Activated gamma-delta T cell treated with anti-CD3 and anti-CD28 coated beads, Interleukin-2, amount 50 U/mL, for 16 hours (primary cell): Measurements from ENCODE around the gene TET2.

Source experiments
- DNase-seq: peaks from one replicate; pipeline ENCODE4 v3.0.0-alpha.2; 2020; ENCODE audit warnings: low read depth

Gene TET2

DNA sequence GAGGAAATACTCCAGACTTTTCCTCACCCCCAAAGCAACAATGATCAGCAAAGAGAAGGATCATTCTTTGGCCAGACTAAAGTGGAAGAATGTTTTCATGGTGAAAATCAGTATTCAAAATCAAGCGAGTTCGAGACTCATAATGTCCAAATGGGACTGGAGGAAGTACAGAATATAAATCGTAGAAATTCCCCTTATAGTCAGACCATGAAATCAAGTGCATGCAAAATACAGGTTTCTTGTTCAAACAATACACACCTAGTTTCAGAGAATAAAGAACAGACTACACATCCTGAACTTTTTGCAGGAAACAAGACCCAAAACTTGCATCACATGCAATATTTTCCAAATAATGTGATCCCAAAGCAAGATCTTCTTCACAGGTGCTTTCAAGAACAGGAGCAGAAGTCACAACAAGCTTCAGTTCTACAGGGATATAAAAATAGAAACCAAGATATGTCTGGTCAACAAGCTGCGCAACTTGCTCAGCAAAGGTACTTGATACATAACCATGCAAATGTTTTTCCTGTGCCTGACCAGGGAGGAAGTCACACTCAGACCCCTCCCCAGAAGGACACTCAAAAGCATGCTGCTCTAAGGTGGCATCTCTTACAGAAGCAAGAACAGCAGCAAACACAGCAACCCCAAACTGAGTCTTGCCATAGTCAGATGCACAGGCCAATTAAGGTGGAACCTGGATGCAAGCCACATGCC lies 89.7 kb downstream of the TET2 start:
- DNase-seq = no peak

DNA sequence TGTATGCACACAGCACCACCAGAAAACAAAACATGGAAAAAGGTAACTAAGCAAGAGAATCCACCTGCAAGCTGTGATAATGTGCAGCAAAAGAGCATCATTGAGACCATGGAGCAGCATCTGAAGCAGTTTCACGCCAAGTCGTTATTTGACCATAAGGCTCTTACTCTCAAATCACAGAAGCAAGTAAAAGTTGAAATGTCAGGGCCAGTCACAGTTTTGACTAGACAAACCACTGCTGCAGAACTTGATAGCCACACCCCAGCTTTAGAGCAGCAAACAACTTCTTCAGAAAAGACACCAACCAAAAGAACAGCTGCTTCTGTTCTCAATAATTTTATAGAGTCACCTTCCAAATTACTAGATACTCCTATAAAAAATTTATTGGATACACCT lies 90.2 kb downstream of the TET2 start:
- DNase-seq = no peak

DNA sequence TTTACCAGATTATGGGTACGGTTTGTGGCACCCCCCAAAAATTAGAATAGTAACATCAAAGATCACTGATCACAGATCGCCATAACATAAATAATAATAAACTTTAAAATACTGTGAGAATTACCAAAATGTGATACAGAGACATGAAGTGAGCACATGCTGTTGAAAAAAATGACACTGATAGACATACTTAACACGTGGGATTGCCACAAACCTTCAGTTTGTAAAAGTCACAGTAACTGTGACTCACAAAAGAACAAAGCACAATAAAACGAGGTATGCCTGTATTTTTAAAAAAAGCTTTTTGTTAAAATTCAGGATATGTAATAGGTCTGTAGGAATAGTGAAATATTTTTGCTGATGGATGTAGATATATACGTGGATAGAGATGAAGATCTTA lies 93.4 kb downstream of the TET2 start:
- DNase-seq = no peak

DNA sequence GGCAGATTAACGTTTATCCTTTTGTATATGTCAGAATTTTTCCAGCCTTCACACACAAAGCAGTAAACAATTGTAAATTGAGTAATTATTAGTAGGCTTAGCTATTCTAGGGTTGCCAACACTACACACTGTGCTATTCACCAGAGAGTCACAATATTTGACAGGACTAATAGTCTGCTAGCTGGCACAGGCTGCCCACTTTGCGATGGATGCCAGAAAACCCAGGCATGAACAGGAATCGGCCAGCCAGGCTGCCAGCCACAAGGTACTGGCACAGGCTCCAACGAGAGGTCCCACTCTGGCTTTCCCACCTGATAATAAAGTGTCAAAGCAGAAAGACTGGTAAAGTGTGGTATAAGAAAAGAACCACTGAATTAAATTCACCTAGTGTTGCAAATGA lies 94.8 kb downstream of the TET2 start:
- no peak for DNase-seq

DNA sequence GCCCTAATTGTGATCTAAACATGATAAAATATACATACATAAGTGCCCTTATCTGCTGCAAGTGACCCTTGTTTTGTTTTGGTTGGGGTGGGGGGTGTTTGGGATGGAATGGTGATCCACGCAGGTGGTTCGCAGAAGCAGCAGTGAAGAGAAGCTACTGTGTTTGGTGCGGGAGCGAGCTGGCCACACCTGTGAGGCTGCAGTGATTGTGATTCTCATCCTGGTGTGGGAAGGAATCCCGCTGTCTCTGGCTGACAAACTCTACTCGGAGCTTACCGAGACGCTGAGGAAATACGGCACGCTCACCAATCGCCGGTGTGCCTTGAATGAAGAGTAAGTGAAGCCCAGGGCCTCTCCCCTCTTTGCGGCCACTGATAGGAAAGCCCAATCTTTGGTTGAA lies 96.8 kb downstream of the TET2 start:
- no peak for DNase-seq

DNA sequence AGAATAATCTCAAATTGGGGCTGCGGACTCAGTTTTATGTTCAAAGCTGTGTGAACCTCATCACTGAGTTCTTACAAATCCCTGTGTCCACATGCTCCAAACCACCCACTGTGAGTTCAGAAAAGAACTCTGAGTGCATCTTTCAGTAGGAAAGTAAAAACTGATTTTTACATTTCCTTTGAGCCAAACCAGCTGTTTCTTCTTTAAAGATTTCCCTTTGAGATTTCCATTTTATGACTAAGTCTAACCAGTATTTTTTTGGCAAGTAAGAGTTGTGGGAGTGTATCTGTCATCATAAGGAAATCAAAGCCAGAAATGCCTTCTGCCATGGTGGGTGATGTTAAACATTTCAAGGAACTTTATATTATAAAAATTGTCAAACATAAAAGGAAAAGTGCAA lies 100.0 kb downstream of the TET2 start:
- DNase-seq = no peak

DNA sequence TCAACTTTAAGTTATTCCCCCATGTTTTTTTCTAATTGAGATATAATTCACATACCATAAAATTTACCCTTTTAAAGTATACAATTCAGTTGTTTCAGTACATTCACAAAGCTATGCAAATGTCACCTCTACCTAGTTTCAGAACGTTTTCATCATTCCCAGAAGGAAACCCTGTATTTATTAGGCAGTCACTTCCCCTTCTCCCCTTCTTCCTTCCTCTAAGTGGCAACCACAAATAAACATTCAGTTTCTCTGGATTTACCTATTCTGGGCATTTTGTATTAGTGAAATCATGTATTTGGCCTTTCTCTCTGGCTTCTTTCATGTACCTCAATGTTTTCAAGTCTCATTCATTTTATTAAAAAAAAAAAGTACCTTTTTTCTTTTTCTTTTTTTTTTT lies 101.9 kb downstream of the TET2 start:
- DNase-seq = no peak

DNA sequence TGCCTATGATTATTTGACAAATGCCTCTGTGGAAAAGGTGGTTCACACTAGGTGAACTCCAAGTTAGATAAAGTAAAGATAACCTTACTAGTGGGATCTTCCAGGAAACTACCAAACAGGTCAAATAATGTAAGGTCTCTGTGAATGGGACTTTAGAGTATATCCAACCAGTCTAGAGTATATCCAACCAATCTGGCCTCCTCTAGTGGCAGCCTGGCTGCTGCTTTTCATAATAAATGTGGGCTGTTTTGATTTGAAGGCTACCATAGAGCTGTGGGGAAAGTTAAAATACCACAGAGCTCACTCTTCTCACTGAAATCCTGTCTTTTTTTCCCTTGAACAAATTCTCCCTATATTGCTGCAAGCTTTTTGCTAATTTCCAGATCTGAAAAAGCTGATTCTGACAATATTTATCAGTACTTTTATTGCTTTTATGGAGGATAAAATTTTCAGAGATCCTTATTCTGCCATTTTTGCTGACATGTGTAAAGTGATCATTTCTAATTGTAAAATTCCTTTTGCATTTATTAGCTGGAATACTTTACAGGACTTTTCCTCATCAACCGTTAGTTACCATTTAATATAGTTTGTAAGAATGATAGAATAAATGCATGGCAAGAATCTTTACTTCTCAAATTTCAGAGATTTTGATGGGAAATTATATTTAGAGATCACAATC lies 111.3 kb downstream of the TET2 start:
- no peak for DNase-seq

DNA sequence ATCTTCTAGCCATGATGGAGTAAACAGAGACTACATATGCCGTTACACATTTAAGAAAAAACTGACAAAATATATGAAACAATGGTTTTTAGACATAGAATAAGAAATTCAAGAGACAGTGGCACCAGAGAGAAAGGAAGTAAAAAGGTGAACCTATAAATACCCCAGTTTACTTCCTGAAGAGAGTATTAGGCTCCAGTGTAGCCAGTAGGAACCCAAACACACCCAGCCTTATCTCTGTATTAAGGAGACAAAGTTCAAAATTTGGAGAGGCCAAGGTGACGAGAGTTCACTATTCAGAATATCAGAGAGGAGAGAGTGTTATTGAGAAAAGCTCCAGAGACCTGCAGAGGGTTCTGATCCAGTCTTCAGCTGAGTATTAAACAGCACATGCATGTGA lies 119.0 kb downstream of the TET2 start:
- DNase-seq = no peak

DNA sequence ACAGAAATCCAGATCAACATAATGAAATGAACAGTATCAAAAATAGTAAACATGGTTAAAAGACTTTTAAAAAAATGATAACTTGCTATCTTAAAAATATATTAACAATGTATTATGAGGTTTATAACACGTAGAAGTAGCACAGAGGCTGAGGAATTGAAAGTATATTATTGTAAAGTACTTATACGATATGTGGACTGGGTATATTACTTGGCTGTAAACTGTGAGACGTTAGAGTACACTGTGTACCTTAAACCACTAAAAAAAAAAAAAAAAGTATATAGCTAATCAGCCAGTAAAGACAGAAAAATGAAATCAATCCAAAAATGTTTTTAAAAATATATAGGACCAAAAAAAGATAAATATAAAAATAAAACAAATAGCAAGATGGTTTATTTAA lies 120.6 kb downstream of the TET2 start:
- DNase-seq = no peak

DNA sequence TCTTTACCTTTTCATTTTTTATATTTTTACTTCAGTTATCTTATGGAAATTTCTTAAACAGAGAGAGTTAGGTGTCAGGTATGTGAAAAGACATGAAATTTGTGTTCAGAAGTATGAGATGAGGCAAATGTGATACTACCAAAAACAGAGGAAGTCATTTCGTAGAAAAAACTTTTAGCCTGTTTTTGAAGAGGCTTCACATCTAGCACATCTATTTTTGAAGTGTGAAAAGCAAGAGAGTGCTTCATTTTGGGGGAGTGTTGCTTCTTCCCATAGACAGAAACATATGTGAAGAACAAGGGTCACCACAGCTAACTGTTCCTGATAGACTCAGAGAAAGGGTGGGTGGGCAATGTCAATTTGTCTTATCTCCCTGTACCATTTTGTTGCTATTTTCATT lies 125.3 kb downstream of the TET2 start:
- no peak for DNase-seq

DNA sequence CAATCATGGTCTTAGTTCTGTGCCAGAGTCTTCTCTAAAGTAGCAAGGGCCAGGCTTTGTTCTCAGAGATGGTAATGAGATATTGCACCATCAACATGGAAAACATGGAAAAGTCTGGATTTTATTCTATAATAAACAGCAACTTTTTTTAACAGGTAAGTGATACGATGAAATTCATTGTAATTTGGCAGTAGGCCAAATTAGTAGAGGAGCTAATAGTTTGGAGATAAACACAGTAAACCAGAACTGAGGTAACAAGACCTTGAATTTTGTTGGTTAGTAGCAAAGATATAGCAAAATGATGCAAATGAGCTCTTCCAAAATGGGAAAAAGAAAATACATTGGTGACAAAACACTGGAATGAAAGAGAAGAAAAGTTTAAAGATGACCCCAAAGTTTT lies 126.6 kb downstream of the TET2 start:
- no peak for DNase-seq

DNA sequence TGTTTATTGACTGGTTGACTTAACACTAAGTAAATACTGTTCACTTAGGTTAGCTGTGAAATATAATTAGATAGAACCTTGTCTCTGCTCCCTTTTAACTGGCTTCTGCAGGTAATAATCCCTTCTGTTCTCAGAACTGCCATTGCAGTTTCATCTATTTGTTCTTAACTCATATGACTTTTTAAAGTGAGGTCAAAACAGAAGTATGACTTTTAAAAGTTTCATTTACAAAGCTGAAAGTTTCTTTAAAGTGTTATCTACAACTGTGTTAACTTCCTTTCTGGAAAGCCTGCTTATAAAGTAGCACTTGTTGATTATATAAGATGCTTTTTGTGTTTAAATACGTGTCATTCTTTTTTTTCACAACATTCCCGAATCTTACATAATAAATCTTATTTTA lies 127.4 kb downstream of the TET2 start:
- no peak for DNase-seq

DNA sequence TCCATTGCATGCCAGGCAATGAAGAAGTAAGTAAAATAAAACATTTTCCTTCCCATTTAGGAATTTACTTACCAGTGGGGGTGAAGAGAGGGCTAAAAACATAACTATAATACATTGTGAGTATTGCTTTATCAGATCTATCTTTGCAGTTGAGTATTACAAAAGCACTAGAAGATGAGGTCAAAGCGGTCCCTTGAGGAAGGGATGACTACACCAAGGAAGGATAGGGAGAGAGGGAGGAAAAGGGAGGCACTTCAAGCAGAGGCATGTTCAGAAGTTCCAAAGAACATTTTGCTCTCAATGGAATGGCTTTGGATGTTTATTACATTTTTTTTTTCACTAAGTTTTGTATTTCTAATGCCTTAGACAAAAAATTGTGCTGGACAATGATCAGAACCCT lies 127.8 kb downstream of the TET2 start:
- DNase-seq = no peak

DNA sequence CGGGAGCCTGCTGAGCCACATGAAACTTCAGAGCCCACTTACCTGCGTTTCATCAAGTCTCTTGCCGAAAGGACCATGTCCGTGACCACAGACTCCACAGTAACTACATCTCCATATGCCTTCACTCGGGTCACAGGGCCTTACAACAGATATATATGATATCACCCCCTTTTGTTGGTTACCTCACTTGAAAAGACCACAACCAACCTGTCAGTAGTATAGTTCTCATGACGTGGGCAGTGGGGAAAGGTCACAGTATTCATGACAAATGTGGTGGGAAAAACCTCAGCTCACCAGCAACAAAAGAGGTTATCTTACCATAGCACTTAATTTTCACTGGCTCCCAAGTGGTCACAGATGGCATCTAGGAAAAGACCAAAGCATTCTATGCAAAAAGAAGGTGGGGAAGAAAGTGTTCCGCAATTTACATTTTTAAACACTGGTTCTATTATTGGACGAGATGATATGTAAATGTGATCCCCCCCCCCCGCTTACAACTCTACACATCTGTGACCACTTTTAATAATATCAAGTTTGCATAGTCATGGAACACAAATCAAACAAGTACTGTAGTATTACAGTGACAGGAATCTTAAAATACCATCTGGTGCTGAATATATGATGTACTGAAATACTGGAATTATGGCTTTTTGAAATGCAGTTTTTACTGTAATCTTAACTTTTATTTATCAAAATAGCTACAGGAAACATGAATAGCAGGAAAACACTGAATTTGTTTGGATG lies 129.9 kb downstream of the TET2 start:
- no peak for DNase-seq

DNA sequence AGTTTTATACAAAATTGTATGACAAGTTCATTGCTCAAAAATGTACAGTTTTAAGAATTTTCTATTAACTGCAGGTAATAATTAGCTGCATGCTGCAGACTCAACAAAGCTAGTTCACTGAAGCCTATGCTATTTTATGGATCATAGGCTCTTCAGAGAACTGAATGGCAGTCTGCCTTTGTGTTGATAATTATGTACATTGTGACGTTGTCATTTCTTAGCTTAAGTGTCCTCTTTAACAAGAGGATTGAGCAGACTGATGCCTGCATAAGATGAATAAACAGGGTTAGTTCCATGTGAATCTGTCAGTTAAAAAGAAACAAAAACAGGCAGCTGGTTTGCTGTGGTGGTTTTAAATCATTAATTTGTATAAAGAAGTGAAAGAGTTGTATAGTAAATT lies 131.0 kb downstream of the TET2 start:
- DNase-seq = no peak

DNA sequence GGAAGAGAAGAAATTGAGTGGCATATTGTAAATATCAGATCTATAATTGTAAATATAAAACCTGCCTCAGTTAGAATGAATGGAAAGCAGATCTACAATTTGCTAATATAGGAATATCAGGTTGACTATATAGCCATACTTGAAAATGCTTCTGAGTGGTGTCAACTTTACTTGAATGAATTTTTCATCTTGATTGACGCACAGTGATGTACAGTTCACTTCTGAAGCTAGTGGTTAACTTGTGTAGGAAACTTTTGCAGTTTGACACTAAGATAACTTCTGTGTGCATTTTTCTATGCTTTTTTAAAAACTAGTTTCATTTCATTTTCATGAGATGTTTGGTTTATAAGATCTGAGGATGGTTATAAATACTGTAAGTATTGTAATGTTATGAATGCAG lies 132.6 kb downstream of the TET2 start:
- no peak for DNase-seq

DNA sequence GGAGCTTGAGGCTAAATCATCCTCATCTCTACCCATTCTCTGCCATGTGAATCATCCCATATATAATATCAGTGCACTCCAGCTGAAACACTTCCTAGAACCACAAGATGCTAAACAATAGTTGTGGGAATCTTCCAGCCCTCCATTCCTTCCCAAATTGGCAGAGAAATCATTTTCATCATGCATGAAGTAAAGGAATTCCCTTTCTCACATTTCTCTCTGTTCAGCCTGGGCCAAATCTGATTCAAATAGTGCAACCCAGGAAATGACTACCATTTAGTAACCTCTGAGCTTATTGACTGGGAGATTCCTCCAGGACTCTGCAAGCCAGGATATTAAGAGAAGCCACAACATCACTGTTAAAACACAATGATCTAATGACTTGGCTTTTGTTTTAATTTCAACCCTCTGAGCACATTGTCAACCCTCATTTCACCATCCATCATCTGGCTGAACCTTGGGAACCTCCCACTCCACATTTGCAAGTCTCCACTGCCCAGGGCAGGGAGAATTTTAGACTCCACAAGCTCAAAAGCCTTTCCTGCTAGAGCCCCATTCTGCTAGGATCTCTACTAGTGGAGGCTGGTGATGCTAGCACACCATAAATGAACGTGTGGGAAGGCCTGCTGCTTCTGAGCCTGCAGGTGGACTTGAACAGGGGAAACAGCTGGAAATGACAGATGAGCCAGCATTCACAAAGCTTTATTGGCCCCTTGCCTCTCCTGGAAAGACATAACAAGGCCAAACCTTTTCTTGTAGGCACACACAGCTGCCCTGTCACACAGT lies 133.9 kb downstream of the TET2 start:
- DNase-seq = no peak

DNA sequence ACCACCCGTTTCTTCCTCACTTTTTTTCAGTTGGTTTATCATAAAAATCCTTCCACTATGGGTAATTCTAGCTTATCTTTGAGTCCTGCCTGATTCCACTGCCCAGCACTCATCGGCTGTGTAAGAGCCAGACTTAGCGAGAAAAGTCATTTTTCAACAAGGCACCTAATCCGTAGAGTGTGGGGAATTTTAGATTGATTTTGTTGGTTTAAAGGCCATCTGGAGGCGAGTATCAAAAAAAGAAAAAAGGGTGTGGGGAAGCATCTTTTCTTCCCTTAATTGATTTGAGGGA lies 134.4 kb downstream of the TET2 start:
- DNase-seq = no peak

DNA sequence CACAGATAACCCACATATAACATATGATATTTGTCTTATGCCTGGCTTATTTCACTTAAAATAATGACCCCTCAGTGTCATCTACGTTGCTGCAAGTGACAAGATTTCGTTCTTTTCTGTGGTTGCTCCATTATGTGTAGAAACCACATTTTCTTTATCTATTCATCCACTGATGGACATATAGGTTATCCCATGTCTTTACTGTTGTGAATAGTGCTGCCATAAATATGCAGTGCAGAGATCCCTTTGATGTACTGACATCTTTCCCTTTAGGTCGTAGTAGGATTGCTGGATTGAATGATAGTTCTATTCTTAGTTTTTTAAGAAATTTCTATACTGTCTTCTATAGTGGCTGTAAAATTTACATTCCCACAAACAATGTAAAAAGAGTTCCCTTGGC lies 135.8 kb downstream of the TET2 start:
- DNase-seq = no peak

DNA sequence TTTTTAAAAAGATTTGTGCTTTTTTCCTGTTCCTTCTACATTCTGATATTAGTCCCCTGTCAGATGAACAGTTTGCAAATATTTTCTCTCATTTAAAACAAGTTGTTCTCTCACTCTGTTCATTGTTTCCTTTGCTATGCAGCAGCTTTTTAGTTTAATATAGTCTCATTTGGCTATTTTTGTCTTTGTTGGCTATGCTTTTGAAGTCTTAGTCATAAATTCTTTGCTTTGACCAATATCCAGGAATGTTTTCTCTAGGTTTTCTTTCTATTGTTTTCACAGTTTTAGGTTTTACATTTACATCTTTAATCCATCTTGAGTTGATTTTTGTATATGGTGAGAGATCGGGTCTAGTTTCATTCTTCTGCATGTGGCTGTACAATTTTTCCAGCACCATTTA lies 136.8 kb downstream of the TET2 start:
- DNase-seq = no peak

DNA sequence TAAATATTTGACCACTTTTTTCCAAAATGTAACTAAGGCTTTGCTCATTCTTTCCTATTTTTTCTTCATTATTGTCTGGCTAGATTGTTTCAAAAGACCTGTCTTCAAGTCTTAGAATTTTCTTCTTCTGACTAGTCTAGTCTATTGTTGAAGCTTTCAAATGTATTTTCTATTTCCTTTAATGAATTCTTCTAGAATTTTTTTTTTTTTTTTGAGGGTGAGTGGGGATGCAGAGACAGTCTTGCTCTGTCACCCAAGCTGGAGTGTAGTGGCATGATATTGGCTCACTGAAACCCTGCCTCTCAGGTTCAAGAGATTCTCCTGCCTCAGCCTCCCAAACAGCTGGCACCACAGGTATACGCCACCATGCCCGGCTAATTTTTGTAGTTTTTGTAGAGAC lies 141.4 kb downstream of the TET2 start:
- no peak for DNase-seq

DNA sequence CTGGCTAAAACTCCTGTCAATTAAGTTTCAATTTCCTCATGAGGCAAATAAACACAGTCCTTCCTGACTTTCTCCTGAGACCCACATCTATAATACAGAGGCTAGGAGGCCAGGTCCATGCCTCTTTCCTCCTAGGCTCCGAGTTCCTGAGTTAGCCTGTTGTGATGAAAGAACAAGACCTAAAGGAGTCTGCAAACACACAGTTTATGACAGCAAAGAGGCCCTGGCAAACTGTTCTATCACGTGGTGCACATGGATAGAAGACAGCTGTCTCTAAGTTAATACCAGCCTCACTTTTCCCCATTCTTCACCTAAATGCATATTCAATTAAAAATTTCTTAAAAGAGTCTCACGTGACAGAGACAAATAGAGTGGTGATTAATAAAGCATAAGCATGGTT lies 145.2 kb downstream of the TET2 start:
- DNase-seq = no peak
